T-helper 1 cell treated with Interleukin-12 subunit alpha and Interleukin-12 subunit beta and Interleukin-4 antibody, amounts not matched to agents 30 μg/mL and 1 μg/mL, for 36 hours (primary cell): ENCODE data around the gene SLC35A5.
"Not testable (repeated sequence)": the region's sequence is repeated elsewhere in the genome, so short reads cannot be mapped to it uniquely, and the experiment has no call there.

ENCODE experiments used
- H3K27ac Mint-ChIP-seq: one replicate; pipeline ENCODE4 v1.8.0; 2021; ENCODE audit warnings: mild to moderate bottlenecking, mixed read lengths
- H3K27me3 Mint-ChIP-seq: one replicate; pipeline ENCODE4 v1.8.0; 2021; ENCODE audit warnings: low read depth, mixed read lengths
- H3K36me3 Mint-ChIP-seq: one replicate; pipeline ENCODE4 v1.8.0; 2021; ENCODE audit warnings: low read depth, mixed read lengths
- H3K4me1 Mint-ChIP-seq: one replicate; pipeline ENCODE4 v1.8.0; 2021; ENCODE audit warnings: low read depth, mixed read lengths
- H3K4me3 Mint-ChIP-seq: one replicate; pipeline ENCODE4 v1.8.0; 2021; ENCODE audit warnings: mild to moderate bottlenecking, moderate library complexity, mixed read lengths
- H3K9me3 Mint-ChIP-seq: one replicate; pipeline ENCODE4 v1.8.0; 2021; ENCODE audit warnings: mixed read lengths

Gene SLC35A5

DNA sequence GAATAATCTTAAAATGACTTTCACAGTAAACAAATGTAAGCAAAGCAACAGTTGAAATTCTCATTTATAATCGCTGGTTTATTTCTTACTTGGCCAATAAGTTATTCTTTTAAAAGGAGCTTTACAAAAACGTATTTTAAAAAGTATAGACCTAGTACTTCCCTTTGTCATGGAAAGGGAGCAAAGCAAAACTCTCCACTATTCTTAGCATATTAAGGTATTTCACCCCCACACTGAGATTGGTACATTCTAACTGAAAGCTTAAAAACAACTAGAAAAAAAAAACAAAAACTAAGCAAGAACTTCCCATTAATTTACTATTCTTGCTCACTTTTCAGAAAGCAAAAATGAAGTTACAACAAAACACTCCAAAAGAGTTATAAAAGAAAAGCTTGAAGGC lies 1.5 kb upstream of the SLC35A5 start:
- Mint-ChIP-seq H3K27me3 (no peaks in the 10 kb centered on the region), H3K9me3 (no peaks in the 10 kb centered on the region), H3K4me3 (peak overlapping the region; percentile 88), H3K36me3 (peaks cover 22% of the 10 kb centered on the region), H3K27ac (peak overlapping the region; percentile 93), H3K4me1 (peaks cover 34% of the 10 kb centered on the region)

DNA sequence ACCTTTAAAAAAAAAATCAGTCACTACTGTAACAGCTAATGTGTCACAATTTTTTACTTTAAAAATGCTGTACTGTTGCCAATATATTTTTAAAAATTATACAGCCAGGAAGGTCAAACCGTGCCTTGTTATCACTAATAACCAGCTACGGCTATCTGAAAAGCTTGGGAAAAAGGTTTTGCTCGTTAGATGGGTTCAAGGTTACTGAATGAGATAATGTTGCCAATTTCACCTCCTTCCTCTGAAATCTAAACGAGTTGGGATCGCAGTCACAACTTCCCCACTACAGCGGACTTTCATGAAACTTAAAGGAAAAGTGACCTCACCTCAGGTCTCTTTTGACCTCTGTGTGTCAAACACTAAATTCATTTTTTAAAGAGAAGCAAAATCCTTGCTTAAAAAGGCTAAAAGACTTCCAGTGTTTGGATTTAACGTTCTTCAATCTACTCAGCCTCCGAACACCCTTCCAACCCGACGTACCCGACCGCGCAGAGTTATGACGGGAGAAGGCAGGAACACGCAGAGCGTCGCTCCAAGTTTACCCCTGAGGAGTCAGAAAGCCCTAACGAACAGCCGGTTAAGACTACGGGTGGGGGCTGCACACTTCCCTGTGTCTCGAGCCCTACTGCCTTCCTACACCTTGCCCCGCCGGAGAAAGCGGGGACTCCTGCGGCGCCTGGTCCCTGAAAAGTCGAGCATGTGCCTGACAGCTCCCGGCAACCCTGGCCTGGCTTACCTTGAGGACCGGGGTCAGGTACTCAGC lies 943 bp upstream of the SLC35A5 start:
- Mint-ChIP-seq H3K9me3 (no peaks in the 10 kb centered on the region), H3K4me3 (peak overlapping the region; percentile 88), H3K36me3 (peaks cover 17% of the 10 kb centered on the region), H3K27ac (peak overlapping the region; percentile 93), H3K27me3 (no peaks in the 10 kb centered on the region), H3K4me1 (peaks cover 28% of the 10 kb centered on the region)

DNA sequence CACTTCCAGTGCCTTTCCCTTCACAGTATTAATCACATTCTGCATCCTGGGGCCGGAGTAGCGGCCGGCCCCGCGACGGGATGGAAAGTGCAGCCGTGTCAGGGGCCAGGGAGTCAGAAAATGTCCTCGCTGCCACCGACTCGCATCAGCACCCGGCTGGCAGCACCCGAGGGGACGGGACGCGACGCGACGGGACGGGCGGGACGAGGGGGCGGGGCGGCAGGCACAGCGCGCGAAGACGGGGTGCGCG lies 436 bp upstream of the SLC35A5 start:
- H3K4me1 Mint-ChIP-seq: peaks cover 25% of the 10 kb centered on the region
- peaks cover 17% of the 10 kb centered on the region for H3K36me3 Mint-ChIP-seq
- H3K4me3 Mint-ChIP-seq: peak overlapping the region; percentile 88
- H3K27ac Mint-ChIP-seq: peak overlapping the region; percentile 93
- H3K9me3 Mint-ChIP-seq: no peaks in the 10 kb centered on the region
- no peaks in the 10 kb centered on the region for H3K27me3 Mint-ChIP-seq

DNA sequence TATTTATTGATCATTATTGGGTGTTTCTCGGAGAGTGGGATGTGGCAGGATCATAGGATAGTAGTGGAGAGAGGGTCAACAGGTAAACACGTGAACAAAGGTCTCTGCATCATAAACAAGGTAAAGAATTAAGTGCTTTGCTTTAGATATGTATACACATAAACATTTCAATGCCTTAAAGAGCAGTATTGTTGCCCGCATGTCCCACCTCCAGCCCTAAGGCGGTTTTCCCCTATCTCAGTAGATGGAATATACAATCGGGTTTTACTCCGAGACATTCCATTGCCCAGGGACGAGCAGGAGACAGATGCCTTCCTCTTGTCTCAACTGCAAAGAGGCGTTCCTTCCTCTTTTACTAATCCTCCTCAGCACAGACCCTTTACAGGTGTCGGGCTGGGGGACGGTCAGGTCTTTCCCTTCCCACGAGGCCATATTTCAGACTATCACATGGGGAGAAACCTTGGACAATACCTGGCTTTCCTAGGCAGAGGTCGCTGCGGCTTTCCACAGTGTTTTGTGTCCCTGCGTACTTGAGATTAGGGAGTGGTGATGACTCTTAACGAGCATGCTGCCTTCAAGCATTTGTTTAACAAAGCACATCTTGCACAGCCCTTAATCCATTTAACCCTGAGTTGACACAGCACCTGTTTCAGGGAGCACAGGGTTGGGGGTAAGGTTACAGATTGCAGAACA lies 2.5 kb downstream of the SLC35A5 start:
- H3K4me3 Mint-ChIP-seq, H3K9me3 Mint-ChIP-seq, H3K27me3 Mint-ChIP-seq: not testable (repeated sequence)
- peaks cover 24% of the 10 kb centered on the region for H3K4me1 Mint-ChIP-seq
- peak overlapping the region; percentile 32 for H3K27ac Mint-ChIP-seq
- H3K36me3 Mint-ChIP-seq: peaks cover 21% of the 10 kb centered on the region

DNA sequence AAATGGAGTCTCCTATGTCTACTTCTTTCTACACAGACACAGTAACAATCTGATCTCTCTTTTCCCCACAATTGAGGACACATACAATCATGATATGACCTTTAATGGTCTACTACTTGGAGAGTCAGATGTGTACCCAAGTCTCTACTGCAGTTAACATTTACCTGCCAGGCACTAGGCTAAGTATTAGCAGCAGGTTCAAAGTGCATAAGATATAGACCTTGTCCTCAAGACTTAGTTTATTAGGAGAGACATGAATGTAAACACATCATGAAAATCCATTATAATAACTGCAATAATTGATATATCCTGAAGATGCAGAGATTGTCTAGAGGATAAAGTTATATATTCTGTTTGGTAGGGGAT lies 3.1 kb downstream of the SLC35A5 start:
- Mint-ChIP-seq H3K27me3 (no peaks in the 10 kb centered on the region), H3K27ac (no peak overlapping the region), H3K4me3 (no peak overlapping the region), H3K9me3 (no peaks in the 10 kb centered on the region), H3K4me1 (peaks cover 20% of the 10 kb centered on the region), H3K36me3 (peaks cover 22% of the 10 kb centered on the region)

DNA sequence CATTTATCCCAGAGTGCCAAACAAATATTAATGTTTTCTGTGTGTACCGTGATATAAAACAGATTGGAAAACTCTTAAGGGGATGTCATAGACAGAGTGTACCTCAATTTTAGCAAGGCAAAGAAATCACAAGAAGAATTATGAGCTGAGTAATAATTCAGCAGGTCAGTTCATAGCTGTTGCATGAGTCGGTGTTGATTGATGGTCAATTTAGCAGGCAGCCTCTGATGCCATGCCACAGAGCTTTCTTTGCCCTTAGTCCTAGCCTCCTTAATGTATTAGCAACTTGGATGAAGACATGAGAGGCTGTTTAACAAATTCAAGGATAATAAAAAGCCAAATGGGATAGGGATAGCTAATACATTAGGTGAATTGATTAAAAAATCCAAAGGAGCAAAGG lies 6.8 kb downstream of the SLC35A5 start:
- Mint-ChIP-seq H3K9me3 (no peaks in the 10 kb centered on the region), H3K4me1 (peaks cover 10% of the 10 kb centered on the region), H3K27me3 (no peaks in the 10 kb centered on the region), H3K4me3 (no peak overlapping the region), H3K27ac (no peak overlapping the region), H3K36me3 (peaks cover 35% of the 10 kb centered on the region)

DNA sequence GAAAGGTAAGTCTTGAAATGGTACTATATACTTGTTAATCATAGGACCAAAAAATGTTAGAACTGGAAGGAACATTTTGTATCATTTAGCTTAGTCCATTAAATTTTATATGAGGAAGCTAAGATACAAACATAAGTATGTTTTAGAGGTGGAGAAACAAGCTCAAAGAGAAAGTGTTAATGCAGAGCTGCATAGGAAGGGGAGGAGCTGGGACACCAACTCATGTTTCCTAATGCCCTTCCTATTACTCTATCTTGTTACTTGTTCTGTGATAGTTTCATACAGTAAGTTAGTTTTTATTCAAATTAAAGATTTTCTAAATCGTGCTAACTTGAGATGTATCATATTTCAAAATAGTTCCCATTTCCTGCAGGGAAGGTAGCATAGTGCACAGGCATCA lies 7.4 kb downstream of the SLC35A5 start:
- Mint-ChIP-seq H3K27ac (no peak overlapping the region), H3K4me1 (peaks cover 10% of the 10 kb centered on the region), H3K27me3 (no peaks in the 10 kb centered on the region), H3K9me3 (no peaks in the 10 kb centered on the region), H3K4me3 (no peak overlapping the region), H3K36me3 (peaks cover 35% of the 10 kb centered on the region)

DNA sequence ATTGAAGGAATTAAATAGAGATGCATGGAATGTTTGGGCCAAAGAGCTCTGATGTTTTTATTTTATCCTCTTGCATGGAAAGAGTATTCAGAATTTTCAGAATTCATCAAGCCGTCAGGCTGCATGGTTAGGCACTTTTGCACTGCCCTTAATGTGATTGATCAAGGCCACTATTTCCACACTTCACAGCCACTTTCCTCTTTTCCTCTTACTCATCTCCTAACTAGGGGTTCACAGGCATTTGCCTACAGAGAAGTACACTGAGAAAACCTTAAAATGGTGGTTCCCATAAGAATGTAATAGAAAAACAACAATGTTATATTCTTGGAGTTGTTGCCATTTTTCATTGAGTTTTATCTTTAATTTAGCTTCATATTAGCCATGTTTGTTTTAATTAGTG lies 10.9 kb downstream of the SLC35A5 start:
- H3K4me1 Mint-ChIP-seq: peaks cover 7% of the 10 kb centered on the region
- no peak overlapping the region for H3K27ac Mint-ChIP-seq
- H3K4me3 Mint-ChIP-seq: no peak overlapping the region
- no peaks in the 10 kb centered on the region for H3K9me3 Mint-ChIP-seq
- H3K27me3 Mint-ChIP-seq: no peaks in the 10 kb centered on the region
- H3K36me3 Mint-ChIP-seq: peaks cover 24% of the 10 kb centered on the region

DNA sequence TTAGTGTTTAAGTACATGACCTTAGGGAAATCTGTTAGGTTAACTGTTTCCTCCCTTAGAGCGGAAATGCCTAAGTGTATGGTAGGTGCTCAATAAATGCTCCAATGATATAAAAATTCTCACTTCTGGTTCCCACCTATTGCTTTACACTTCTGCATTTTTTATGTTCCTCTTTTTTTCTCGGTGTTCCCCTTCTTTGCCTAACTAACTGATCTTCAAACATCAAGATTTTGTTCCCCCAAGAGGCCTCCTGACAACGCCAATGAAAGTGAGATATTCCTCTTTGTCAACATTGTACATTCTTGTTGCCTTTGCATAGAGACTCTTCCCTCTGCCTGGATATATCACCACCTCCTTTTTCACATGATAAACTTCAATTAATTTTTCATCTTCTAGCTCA lies 17.4 kb downstream of the SLC35A5 start:
- Mint-ChIP-seq H3K27ac (no peak overlapping the region), H3K4me1 (peaks cover 3% of the 10 kb centered on the region), H3K27me3 (no peaks in the 10 kb centered on the region), H3K4me3 (no peak overlapping the region), H3K36me3 (peaks cover 4% of the 10 kb centered on the region), H3K9me3 (no peaks in the 10 kb centered on the region)

DNA sequence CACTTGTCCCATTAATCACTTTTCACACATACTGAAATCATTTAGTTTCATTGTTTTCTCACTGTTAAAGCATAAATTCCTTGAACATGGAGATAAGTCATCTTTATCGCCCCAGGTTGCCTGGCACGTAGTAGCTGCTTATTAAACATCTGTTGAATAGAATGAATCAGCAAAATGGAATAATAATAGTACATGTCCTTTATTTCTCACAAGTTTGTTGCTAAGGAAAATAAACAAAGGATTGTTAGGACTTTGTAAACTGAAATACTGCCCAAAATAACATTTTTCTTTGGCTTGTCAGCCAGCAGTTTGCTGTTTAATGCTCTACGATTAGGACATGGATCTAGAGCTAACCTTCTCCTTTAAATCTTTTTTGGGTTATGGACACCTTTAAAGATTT lies 17.9 kb downstream of the SLC35A5 start:
- H3K36me3 Mint-ChIP-seq: peaks cover 4% of the 10 kb centered on the region
- no peaks in the 10 kb centered on the region for H3K9me3 Mint-ChIP-seq
- no peaks in the 10 kb centered on the region for H3K27me3 Mint-ChIP-seq
- no peak overlapping the region for H3K4me3 Mint-ChIP-seq
- peaks cover 3% of the 10 kb centered on the region for H3K4me1 Mint-ChIP-seq
- no peak overlapping the region for H3K27ac Mint-ChIP-seq

DNA sequence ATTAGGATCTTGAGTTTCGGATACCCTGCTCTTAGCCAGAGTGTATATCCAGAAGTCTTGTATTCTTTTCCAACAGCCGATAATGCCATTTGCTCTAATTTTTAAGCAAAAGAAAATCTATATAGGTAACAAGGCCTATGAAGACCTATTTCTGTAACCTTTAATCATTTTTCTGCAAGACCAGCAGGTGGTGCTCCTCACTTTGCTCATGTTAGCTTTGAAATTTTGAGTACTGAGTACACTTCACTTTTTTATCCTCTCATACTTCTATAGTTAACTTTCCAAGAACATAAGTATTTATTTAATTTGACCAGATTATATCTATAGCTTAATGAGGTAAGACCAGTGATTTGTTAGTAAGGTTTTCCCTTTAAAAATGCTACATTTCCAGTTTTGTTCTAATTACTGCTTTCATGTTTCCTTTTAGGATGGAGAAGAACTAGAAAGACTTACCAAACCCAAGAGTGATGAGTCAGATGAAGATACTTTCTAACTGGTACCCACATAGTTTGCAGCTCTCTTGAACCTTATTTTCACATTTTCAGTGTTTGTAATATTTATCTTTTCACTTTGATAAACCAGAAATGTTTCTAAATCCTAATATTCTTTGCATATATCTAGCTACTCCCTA lies 20.5 kb downstream of the SLC35A5 start:
- peaks cover 17% of the 10 kb centered on the region for H3K36me3 Mint-ChIP-seq
- H3K27me3 Mint-ChIP-seq: no peaks in the 10 kb centered on the region
- H3K4me1 Mint-ChIP-seq: peaks cover 7% of the 10 kb centered on the region
- no peak overlapping the region for H3K27ac Mint-ChIP-seq
- no peak overlapping the region for H3K4me3 Mint-ChIP-seq
- H3K9me3 Mint-ChIP-seq: no peaks in the 10 kb centered on the region

DNA sequence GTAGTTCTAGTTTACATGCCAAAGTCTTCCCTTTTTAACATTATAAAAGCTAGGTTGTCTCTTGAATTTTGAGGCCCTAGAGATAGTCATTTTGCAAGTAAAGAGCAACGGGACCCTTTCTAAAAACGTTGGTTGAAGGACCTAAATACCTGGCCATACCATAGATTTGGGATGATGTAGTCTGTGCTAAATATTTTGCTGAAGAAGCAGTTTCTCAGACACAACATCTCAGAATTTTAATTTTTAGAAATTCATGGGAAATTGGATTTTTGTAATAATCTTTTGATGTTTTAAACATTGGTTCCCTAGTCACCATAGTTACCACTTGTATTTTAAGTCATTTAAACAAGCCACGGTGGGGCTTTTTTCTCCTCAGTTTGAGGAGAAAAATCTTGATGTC lies 21.3 kb downstream of the SLC35A5 start:
- H3K27me3 Mint-ChIP-seq: no peaks in the 10 kb centered on the region
- no peak overlapping the region for H3K4me3 Mint-ChIP-seq
- H3K36me3 Mint-ChIP-seq: peaks cover 21% of the 10 kb centered on the region
- no peaks in the 10 kb centered on the region for H3K9me3 Mint-ChIP-seq
- peaks cover 10% of the 10 kb centered on the region for H3K4me1 Mint-ChIP-seq
- no peak overlapping the region for H3K27ac Mint-ChIP-seq

DNA sequence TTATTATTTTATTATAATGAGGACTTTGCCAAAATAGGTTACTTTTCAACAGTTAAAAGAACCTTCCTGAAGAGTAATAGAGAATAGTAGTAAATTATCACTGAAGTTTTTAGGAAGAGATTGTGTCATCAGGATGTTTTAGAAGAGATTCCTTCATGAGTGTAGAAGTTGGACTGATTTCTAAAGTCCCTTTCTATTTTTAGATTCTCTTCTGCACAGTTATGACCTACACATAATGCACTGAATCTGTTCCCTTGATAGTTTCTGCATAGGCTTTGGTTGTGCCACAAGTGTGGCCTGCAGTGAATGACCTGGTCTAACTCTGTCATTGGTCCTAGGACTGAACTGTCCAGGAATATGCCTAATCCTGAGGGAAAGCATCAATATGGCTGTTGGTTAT lies 23.9 kb downstream of the SLC35A5 start:
- no peaks in the 10 kb centered on the region for H3K9me3 Mint-ChIP-seq
- H3K36me3 Mint-ChIP-seq: peaks cover 31% of the 10 kb centered on the region
- no peak overlapping the region for H3K4me3 Mint-ChIP-seq
- no peaks in the 10 kb centered on the region for H3K27me3 Mint-ChIP-seq
- no peak overlapping the region for H3K27ac Mint-ChIP-seq
- H3K4me1 Mint-ChIP-seq: peaks cover 12% of the 10 kb centered on the region

DNA sequence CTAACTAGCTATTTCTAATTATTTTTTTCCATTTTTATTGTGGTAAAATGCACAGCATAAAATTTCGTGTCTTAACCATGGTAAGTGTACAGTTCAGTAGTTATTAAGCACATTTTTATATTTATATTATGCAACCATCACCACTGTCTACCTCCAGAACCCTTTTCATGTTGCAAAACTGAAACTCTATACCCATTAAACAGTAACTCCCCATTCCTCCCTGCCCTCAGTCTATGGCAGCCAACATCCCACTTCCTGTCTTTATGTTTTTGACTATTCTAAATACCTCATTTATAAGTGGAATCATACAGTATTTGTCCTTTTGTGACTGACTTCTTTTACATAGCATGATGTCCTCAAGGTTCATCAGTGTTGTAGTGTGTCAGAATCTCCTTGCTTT lies 25.5 kb downstream of the SLC35A5 start:
- H3K4me1 Mint-ChIP-seq: peaks cover 11% of the 10 kb centered on the region
- peaks cover 40% of the 10 kb centered on the region for H3K36me3 Mint-ChIP-seq
- H3K9me3 Mint-ChIP-seq: peaks cover 2% of the 10 kb centered on the region
- no peaks in the 10 kb centered on the region for H3K27me3 Mint-ChIP-seq
- no peak overlapping the region for H3K4me3 Mint-ChIP-seq
- no peak overlapping the region for H3K27ac Mint-ChIP-seq

DNA sequence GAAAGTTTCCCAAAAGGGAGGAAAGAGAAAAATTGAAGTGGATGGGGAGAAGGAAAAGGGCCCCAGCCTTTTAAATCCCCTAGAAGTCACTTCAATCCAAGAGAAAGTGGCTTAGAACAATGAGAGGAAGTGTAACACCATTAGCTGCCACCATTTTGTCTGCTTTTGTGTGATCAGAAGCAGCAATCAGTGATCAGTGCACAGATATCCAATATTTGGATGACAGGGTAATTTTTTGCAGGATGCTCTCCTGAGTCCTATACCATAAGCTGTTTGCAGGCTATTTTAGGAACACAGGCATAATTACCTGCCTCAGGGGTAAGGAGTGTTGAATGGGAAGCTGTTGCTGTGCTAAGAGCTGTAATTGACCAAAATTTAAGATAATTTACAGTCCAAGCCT lies 31.4 kb downstream of the SLC35A5 start:
- Mint-ChIP-seq H3K9me3 (peaks cover 11% of the 10 kb centered on the region), H3K36me3 (peaks cover 32% of the 10 kb centered on the region), H3K4me1 (peaks cover 5% of the 10 kb centered on the region), H3K27me3 (no peaks in the 10 kb centered on the region), H3K4me3 (no peak overlapping the region), H3K27ac (no peak overlapping the region)
